GM21367 (cell line): Measurements from ENCODE around the gene LTA.
"Not testable (repeated sequence)": the region's sequence is repeated elsewhere in the genome, so short reads cannot be mapped to it uniquely, and the experiment has no call there.

ENCODE experiments used
- ATAC-seq: cut with Tn5 transposase; IDR thresholded peaks from one replicate; pipeline ENCODE4 v1.9.1; 2021; ENCODE audit not compliant: unreplicated experiment

The LTA gene

DNA sequence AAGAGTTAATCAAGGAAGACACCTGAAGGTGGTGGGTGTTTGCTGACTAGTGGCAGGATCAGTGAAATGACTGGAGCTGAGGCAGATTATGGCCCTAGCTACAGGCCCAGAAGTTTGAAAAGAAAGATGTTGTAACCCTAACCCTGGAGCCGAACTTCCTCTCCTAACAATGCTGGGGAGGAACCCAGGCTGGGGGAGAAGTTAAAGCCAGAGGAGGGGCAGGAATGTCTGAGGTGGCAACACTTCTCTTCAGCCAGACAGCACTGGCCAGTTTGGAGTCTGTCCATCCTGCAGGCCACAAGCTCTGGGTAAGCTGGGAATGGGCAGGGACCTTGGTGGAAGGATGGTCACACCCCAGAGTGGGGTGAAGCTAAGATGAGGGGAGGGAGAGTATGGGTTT lies 13.9 kb downstream of the LTA start, which contains the start of gene LST1:
TSS of gene LST1 (plus strand) at position 270 of the 400 bp plus-strand sequence. CDS start 1,023 bp downstream, outside the sequence.
- no peak for ATAC-seq

DNA sequence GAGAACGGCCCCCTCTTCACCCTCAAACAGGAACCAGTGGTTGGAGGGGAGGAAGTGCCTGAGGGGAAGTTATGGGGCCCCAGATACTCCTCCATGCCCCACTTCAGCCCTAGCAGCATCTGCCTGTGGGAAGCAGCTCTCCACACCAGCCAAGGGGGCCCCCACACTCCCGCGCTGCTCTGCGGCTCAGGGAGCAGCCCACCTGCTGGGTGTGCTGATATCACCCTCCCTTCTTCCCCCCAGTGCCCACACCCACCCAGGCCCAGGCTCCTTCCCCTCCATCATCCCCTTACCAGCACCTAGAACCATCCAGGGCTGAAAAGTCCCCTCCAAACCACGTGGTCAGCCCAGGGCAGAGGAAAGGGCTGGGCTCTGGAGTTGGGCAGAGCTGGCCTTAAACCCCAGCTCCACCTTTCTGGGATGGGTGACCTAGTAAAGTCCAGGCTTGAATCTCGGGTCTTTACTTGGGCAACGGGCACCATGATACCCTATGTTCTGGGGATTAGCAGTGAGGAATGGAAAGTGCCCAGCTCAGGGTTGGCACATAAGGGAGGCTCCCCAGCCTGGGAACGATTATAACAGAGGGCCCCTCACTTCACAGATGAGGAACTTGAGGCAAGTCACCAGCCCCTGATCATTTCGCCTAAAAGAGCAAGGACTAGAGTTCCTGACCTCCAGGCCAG lies 14.7 kb downstream of the LTA start:
- no peak for ATAC-seq

DNA sequence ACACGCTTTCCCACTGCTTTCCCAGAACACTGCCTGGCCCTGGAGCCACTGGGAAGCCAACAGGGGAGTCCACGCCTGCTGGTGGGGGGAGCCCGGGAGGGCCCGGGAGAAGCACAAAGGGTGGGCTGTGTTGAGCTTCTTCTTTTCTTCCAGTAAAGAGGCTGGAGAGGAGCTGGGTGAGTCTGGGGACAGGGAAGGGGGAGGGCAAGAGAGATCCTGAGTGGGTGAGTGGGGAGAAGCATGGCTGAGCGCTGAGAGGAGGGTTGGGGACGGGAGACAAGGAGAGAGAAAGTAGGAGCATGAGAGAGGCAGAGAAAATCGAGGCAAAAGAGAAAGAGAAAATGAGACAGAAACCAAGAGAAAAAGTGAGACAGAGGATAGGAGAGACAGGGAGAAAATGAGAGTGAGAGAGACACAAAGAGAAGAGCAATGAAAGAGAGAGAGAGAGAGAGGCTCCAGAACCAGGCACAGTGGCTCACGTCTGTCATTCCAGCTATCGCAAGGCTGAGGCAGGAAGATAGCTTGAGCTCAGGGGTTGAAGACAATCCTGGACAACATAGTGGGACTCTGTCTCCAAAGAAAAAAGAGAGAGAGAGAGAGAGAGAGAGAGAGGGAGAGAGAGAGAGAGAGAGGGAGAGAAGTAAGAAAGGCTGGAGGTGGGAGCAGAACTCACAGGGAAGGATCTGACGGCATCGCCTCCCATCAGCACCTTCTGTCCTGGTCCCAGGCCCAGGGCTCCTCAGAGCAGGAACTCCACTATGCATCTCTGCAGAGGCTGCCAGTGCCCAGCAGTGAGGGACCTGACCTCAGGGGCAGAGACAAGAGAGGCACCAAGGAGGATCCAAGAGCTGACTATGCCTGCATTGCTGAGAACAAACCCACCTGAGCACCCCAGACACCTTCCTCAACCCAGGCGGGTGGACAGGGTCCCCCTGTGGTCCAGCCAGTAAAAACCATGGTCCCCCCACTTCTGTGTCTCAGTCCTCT lies 16.0 kb downstream of the LTA start:
- no peak for ATAC-seq

DNA sequence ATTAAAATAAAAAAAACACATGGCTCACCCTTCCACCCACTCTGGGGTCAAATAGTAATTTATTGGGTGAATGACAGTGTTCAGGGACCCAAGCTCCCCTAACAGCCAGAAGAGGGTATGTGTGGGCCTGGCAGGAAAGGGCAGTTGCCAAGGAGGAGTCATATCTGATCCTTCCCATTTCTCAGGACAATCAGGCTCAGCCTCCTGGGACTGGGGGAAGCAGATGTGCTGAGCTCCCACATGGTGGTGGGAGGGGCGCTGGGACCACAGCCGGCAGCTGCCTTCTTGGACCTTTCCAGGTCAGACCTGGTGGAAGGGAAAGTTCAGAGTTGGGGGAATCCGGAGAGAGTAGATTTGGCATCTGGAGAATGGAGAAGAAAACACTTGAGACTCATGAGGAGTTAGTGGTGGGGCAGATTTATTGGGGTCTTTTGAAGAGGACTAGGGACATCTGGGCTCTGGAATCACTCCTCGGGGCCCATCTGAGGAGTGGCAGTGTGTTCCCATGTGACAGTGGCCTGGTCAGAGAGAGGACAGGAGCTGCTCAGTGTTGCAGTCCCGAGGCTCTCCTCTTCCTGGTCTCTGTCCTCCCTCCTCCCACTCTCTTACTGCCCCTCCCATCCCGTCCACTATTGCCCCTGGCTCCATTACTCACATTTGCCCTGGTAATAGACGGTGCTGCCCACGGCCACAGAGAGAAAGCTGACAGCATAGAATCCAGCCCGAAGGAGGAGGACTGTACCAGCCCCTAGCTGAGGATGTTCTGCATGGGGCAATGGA lies 17.0 kb downstream of the LTA start:
- ATAC-seq = no peak

DNA sequence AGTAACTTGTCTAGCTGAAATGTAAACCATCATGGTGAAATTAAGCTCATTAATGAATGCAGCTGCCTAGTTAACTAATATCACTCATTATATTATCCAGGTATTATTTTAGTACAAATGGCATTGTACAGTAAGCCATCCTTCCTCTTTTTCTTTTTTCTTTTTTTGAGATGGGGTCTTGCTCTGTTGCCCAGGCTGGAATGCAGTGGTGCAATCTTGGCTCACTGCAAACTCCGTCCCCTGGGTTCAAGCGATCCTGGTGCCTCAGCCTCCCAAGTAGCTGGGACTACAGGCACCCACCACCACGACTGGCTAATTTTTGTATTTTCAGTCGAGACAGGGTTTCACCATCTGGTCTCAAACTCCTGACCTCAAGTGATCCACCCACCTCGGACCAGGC lies 18.6 kb downstream of the LTA start:
- ATAC-seq = not testable (repeated sequence)

DNA sequence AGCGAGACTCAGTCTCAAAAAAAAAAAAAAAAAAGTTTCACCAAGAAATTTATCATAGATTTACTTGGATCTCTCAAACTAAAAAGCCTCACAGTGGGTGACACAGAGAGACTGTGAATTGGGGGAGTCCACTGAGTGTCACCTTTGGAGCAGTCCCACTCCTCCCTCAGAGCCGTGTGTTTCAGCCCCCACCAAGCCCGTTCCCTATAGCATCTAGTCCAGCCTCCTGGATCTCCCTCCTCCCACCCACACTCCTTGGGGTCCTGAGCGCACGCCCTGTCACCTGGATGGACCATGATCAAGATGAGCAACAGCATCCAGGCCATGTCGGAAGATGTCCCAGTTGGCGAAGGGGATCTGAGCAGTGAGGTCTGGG lies 20.3 kb downstream of the LTA start:
- ATAC-seq = no peak

DNA sequence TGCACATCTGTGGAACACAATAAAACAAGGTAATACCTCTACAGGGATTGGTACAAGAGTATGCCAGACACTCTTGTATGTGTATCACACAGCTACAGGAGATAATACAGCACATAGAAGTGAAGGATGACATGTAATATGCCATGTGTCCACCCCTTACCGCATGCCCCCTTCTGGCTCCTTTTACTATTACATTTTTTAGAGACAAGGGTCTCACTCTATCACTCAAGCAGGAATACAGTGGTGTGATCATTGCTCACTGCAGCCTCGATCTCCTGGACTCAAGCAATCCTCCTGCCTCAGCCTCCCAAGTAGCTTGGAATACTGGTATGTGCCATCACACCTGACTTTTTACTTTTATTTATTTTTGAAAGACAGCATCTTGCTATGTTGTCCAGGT lies 24.9 kb downstream of the LTA start:
- ATAC-seq = no peak

DNA sequence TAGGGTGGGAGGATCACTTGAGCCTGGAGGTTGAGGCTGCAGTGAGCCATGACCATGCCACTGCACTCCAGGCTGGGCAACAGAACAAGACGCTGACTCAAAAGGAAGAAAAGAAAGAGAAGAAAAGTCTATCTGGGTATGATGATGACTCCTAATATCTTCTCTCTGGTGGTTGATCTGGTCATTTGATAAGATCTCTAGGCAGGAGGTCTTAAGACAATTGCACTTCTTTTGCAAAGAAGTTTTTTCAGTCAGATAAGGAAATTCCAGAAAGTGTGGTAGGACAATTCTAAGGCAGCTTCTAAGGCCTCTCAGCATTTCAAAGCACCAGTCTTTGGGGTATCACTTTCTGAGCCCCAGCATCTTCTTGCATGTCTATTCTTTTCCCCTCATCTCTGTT lies 35.2 kb downstream of the LTA start:
- ATAC-seq = no peak

DNA sequence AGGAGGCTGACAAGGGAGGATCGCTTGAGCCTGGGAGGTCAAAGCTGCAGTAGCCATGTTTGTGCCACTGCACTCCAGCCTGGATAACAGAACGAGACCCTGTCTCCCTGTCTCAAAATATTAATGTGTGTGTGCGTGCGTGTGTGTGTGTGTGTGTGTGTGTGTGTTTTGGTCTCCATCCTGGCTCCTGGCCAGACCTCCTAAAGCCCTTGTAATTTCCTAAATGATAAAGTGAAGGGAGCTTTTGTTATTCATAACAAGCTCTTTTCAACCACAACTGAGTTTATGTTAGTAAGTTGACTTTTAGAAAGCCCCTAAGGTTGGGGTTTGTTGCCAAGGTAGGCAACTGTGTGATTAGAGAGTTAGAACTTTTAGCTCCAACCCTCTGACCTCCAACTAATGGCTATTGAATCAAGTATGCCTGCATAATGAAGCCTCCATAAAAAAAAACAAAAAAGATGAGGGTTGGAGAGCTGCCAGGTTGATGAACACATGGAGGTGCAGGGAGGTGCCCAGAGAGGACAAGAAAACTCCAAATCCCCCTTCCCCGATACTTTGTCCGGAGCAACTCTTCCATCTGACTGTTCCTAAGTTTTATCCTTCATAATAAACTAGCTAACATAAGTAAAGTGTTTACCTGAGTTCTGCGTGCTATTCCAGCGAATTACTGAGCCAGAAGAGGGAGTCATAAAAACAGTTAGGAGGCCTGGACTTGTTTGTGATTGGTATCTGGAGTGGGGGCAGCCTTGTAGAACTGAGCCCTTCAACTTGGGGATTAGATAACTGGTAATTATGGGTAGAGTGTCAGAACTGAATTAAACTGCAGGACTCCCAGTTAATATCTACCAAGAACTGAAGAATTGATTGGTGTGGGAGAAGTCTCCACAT lies 37.7 kb downstream of the LTA start:
- no peak for ATAC-seq

DNA sequence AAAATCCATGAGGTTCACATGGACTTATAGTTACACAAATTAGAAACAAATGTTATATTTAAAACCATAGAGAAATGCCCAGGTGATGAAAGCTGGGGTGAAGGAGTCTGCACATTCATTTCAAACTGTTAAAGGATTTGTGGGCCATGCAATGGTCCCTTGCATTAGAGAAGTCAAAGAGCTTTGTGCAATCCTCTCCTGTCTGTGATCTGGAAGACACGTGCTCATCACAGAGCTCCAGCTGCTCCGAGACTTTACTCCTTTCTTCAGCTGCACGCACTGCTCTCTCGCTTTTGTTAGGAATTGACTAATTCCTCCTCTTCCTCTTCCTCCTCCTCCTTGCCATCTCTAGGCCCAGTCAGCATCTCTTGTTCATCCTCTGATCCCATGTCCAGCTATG lies 38.9 kb downstream of the LTA start:
- no peak for ATAC-seq

DNA sequence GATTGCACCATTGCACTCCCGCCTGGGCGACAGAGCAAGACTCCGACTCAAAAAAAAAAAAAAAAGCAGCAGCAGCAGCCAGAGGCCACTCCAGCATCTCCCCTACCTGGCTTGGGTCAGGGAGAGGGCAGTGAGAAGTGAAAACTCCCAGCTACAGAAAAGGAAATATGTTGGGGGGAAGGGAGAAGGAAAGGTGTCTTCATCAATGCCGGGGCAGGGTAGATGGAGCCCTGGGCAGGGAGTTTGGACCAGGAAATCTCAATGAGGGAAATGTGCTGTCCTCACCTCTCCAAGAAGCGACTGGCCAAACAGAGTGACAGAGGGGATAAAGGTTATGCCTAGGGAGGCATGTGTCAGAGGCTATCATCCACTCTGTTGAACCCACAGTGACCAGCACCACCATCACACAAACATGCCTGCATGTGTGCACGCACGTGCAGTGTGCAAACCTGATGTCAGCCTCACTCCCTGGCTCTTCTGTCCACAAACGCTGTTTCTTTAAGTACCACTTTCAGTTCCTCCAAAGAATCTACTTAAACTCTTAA lies 42.1 kb downstream of the LTA start:
- ATAC-seq = no peak

DNA sequence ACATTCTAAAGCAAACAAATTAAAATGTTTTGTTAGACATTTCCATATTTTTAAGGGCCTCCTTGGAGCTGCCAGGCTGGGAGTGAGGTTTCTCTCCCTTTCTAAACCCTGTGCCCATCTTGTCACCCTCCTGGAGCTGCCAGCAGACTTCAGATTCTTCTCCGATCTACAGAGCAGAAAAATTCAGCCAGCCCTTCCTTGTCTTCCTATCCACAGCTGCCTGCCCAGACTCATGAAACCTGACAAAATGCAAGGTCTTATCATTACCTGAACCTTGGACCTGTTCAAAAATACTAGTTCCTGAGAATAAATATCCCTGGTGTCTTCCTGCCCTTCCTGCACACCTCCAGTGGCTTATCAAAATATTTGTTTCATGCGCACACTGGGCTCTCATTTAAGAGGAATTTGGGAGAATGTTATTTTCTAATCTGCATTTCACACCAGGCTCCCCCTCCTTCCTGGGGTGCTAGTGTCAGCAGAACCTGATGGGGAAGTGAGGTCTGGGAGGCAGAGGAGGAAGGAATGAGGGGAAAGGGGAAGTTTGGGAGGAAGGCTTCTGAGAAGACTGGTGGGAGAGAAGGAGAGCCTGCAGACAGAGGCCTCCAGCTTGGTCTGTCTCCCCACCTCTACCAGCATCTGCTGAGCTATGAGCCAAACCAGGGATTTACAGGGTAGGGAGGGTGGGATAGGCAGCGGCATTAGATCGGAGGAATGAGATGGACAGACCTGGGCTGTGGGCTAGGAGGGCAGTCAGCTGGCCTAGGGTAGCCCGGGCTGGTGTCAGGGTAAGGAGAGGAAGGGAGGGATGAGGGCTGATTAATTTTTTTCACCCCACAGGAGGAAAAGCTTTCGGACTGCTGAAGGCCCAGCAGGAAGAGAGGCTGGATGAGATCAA lies 42.8 kb downstream of the LTA start, which contains the start of gene AIF1:
TSS of gene AIF1 (plus strand) at position 551 of the 895 bp plus-strand sequence. CDS start at position 647, 96 bp downstream.
- ATAC-seq = no peak

DNA sequence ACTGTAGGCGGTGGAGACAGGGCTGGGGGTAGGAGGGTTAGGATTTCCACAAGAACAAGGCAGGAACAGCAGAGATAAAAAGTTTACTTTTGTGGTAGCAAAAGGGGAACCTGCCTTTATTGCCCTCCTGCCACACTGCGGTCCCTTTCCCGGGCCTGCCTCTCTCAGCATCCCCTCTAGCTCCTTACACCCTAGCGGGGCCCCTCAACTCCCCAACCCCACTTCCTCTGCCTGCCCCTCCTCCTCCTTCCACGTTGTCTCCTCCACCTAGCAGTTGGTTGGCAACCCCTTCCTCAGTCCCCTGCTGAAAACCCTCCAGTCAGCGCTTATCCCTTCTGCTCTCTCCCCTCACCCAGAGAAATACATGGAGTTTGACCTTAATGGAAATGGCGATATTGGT lies 43.7 kb downstream of the LTA start:
- ATAC-seq = no peak

DNA sequence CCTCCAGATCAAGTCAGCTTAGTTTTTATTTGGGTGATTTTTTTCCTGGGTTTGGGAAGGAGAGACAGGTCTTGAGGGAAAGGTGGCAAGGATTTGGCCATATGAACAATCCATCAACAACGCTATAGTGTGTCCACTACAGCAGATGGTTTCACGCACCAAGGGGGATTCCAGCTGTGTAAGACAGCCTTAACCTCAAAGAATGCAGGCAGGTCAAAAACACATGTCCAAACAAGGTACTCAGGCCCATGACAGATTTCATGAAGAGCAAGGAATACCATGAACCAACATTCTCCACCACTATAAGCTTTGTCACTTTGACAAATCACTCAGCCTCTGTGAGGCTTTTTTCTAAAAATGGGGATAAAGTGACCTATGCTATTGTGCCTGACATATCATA lies 44.9 kb downstream of the LTA start:
- no peak for ATAC-seq

DNA sequence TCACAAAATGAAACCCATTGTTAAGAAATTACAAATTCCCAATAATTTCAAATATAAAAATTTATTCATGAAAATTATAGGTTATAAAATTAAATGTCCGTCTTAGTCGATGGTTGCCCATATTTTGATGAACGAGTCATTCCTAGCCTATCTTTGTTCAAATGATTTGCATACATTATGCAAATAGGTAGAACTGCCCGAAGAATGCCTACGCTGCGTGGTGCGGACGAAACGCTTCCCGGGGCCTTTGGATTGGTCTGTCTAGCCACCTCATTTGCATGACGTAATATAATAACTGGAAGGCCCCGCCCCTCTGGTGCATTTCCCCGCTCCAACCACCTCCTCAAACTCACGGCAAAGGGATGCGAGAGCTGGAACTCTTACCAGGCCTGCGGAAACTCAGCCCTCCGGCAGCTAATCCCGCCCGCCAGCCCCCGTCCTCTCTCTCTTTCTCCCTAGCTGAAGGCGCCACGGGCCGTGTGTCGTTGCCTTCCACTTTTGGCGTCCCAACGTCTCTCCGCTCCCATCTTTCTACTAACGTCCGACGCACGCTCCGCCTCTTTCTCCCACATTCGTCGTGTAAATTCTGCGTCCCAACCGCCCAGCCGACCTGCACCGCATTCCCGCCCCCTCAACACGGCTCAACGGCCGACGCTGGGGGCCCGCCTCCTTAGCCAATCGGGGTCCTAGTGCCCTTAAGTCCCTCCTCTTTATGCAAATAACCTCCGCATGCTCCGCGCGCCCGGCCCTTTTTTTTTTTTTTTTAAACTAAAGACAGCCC lies 47.9 kb downstream of the LTA start:
- ATAC-seq = peak; percentile 64

DNA sequence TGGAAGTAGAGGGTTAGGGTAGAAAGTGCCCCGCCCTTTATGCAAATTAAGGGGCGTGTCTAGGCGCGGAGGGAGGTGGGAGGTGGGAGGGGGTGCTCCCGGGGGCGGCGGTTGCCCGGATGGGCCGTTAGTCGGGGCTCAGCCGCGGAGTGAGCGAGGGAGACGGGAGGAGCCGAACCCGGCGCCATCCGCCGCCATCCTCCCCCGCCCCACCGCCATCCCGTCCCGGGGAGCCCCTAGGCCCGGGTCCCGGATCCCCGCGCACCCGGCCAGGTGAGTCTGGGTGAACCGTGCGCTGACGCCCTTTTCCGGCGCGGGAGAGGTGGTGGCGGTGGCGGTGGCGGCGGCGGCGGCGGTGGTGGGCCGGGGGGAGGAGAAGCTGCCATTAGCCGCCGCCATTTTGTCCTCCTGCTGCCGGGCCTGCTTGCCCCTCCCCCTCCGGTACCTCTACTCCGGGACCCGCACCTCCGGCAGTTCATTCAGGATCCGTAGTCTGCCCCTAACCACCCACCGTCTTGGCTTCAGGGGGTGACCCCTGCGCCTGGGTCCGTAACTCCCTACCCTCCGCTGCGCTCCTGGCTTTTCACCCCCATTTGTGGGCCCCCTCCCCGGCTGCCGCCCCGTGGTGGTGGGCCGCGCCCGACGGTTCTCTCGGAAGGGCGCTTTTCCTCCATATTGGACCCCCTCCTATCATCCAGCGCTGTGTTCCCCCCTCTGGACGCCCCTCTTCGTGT lies 48.7 kb downstream of the LTA start, which contains the start of gene PRRC2A:
TSS of gene PRRC2A (plus strand) at position 130 of the 734 bp plus-strand sequence. CDS start 2,075 bp downstream, outside the sequence.
- ATAC-seq = peak; percentile 19

DNA sequence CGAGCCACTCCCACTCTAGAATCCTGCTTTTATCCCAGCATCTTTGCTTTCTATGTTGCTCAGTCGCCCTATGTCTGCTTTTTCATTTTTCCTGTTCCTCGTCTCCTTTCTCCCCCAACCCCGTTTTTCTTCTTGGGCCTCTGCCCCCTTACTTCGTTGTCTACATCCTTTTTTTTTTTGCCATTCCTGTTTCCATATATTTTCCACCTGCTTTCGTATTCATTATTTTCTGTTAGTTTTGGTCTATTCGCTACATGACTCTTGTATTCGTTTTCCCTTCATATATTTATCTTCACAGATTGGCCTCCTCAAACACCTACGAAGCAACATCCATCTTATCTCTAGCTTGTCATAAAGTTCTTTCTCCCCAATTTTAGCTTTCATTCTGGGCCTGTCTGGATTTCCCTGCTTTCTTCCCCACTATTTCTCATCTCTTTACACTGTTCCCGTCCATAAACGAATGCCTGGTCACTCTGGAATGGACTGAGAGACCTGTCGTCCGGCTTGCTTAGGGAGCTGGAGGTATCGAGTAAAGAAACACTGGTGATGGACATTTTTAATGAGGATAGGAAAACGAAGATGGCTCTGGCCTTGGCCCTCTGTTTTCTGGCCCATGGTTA lies 49.3 kb downstream of the LTA start:
- ATAC-seq = no peak
